Measurements from ENCODE around the gene ANKRD42.

Gene ANKRD42

GRCh38 chr11:83285771-83286528 is 92.4 kb downstream of the ANKRD42 start, which contains the start of gene CCDC90B:
Gene CCDC90B, minus strand, starts transcription at chr11:83286367. Its CDS starts 395 bp downstream, at chr11:83285972.
- peak; percentile 77 to 86 for DNase-seq (ENCODE audit: low read depth in 2 of 2, low spot score in 1 of 2)

GRCh38 chr11:83287631-83288030 is 94.1 kb downstream of the ANKRD42 start:
- no peak for DNase-seq (ENCODE audit: low read depth in 2 of 2, low spot score in 1 of 2)

DNA sequence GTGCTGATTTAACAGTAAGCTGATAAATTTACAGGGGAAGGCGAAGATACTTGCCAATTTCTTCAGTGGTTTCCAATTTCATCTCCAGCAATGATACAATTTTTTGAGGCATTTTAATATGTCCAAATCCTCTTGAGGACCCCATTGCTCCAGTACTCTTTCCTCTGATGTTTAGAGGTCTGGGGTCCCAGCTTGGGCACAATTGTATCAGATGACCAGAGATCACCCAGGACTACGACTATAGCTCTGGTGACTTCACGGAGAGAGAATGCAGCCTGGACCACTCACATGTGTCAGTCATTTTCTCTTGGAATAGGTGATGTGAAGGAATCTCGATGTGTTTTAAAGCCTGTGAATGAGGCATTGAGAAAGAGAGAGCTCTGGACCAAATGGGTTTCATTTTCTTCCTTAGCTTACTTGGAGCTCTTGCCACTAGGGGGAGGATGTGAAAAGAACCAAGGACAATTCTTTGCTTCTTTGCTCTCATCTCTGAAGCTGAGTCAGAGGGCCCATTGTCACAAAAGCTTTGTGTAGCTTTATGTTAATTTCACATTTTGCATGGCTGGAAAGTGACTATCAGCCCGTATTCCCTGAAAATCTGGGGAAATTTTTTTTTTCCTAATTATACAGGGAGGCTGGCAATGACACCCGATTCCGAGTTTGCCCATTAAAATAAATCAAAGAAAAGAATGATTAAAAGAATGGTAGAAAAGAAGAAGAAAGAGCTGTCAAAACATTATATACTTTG is 99.4 kb downstream of the ANKRD42 start:
- no peak for DNase-seq (ENCODE audit: low read depth in 2 of 2, low spot score in 1 of 2)

DNA sequence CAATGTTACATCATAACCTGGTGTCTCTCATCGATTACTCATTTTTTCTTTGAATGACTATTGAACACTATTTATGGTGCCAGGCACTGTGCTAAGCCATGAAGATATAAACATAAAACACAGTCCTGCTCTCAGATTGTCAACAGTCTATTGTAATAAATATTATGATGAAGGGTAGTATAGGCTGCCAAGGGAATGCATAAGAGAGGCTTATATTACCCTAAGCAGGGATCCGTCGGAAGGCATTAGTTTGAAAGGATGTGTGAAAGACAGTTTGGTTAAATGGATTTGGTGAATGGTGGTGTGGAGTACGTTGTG is 99.9 kb downstream of the ANKRD42 start:
- DNase-seq (ENCODE audit: low read depth in 2 of 2, low spot score in 1 of 2), result no peak

DNA sequence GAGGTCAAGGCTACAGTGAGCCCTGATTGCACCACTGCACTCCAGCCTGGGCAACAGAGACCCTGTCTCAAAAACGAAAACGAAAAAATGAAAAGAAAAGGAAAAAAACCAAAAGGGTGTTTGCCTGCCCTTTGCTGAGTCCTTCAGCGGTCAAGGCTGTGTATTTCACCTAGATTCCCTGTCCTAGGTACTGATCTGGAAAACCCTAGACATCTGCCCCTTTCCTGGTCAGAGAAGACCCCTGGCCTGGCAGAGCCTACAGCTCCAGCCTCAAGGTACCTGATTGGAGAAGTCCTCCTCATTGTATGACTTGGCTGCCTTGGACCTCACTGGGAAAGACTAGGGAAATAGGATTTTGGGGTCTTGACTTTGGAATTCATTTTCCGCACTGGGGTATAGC is 100.7 kb downstream of the ANKRD42 start:
- no peak for DNase-seq (ENCODE audit: low read depth in 2 of 2, low spot score in 1 of 2)

Measured in stimulated activated CD8-positive, alpha-beta memory T cell treated with anti-CD3 and anti-CD28 coated beads, Interleukin-4, amount 100 ng/mL, for 4 hours (primary cell).